ENCODE data around the gene TNFSF11. TPM values are rescaled to one million over a fixed set of nuclear protein-coding genes. Genes with fewer than 3 reads are reported as not detected.
A peak's percentile ranks its signal among the peaks of the same experiment; 100 is the strongest.

TNFSF11 gene
- polyA plus RNA-seq, 3 donors = not detected

GRCh38 chr13:42525035-42525504, 48.9 kb upstream of the TNFSF11 start:
- Mint-ChIP-seq H3K4me1 (peaks cover 10% of the 10 kb centered on the region), H3K27ac (no peak overlapping the region), H3K36me3 (no peaks in the 10 kb centered on the region), H3K27me3 (ENCODE audit: low read depth in 3 of 3) (peaks cover 2 to 5% (median 3%) of the 10 kb centered on the region in 3 donors), H3K9me3 (peaks cover 0 to 6% (median 0%) of the 10 kb centered on the region in 7 donors), H3K4me3 (no peak overlapping the region)
- no peak for DNase-seq
- 100% methylated on average over 2 of the region's 2 CpGs for WGBS (ENCODE audit: insufficient coverage)
- Histone ChIP-seq H3K36me3 (replicated peaks in 1 of 2; ENCODE audit: control insufficient read depth in 1 of 2, insufficient read depth in 2 of 2, low read length in 2 of 2) (no peaks in the 10 kb centered on the region), H3K27me3 (ENCODE audit: control insufficient read depth in 2 of 2, insufficient read depth in 2 of 2, low read length in 2 of 2) (no peaks in the 10 kb centered on the region), H3K4me1 (ENCODE audit: control insufficient read depth in 1 of 2, insufficient read depth in 2 of 2, low read length in 2 of 2) (peaks cover 5 to 7% of the 10 kb centered on the region in 2 donors), H3K4me3 (replicated peaks in 1 of 3; ENCODE audit: low read depth in 2 of 3, low read length in 3 of 3) (no peak overlapping the region), H3K4me2 (replicated peaks; ENCODE audit: extremely low read depth, low read length, poor library complexity, severe bottlenecking) (no peak overlapping the region), H2AFZ (ENCODE audit: insufficient read depth, low read depth, low read length, poor library complexity, severe bottlenecking) (no peak overlapping the region), H3K9me3 (replicated peaks in 1 of 2; ENCODE audit: control insufficient read depth in 1 of 2, insufficient read depth in 1 of 2, low read length in 2 of 2) (no peaks in the 10 kb centered on the region), H3K9ac (ENCODE audit: insufficient read depth, low read length, poor library complexity, severe bottlenecking) (no peak overlapping the region), H3K79me2 (ENCODE audit: insufficient read depth, low read length) (no peaks in the 10 kb centered on the region), H3K27ac (ENCODE audit: low read depth in 1 of 2, low read length in 2 of 2) (no peak overlapping the region), H4K20me1 (ENCODE audit: insufficient read depth, low read length) (no peaks in the 10 kb centered on the region)
- intact Hi-C loops (cut with micrococcal nuclease) = no loop called here
- TF ChIP-seq CTCF (IDR thresholded peaks at IDR 0.05) = no peak

- no peak overlapping the region for H3K4me3 ChIP-seq (replicated peaks in 1 of 3; ENCODE audit: low read depth in 2 of 3, low read length in 3 of 3)
- H3K27me3 ChIP-seq (ENCODE audit: control insufficient read depth in 2 of 2, insufficient read depth in 2 of 2, low read length in 2 of 2) = no peaks in the 10 kb centered on the region
- 89% methylated on average over 2 of the region's 3 CpGs for WGBS (ENCODE audit: insufficient coverage)
- no peak overlapping the region for H3K4me2 ChIP-seq (replicated peaks; ENCODE audit: extremely low read depth, low read length, poor library complexity, severe bottlenecking)
- H3K36me3 ChIP-seq (replicated peaks in 1 of 2; ENCODE audit: control insufficient read depth in 1 of 2, insufficient read depth in 2 of 2, low read length in 2 of 2) = no peaks in the 10 kb centered on the region
- peaks cover 5 to 7% of the 10 kb centered on the region in 2 donors for H3K4me1 ChIP-seq (ENCODE audit: control insufficient read depth in 1 of 2, insufficient read depth in 2 of 2, low read length in 2 of 2)
- Mint-ChIP-seq H3K9me3 (peaks cover 0 to 5% (median 2%) of the 10 kb centered on the region in 7 donors), H3K36me3 (no peaks in the 10 kb centered on the region), H3K4me1 (peaks cover 17% of the 10 kb centered on the region), H3K27me3 (ENCODE audit: low read depth in 3 of 3) (peaks cover 2 to 5% (median 3%) of the 10 kb centered on the region in 3 donors), H3K4me3 (no peak overlapping the region), H3K27ac (peak overlapping the region in 1 of 7 donors; percentile 8)
- no peak overlapping the region for H3K27ac ChIP-seq (ENCODE audit: low read depth in 1 of 2, low read length in 2 of 2)
- intact Hi-C loops (cut with micrococcal nuclease) = no loop called here
- no peak overlapping the region for H3K9ac ChIP-seq (ENCODE audit: insufficient read depth, low read length, poor library complexity, severe bottlenecking)
- H4K20me1 ChIP-seq (ENCODE audit: insufficient read depth, low read length) = no peaks in the 10 kb centered on the region
- no peak for TF ChIP-seq CTCF (IDR thresholded peaks at IDR 0.05)
- H3K9me3 ChIP-seq (replicated peaks in 1 of 2; ENCODE audit: control insufficient read depth in 1 of 2, insufficient read depth in 1 of 2, low read length in 2 of 2) = no peaks in the 10 kb centered on the region
- no peak overlapping the region for H2AFZ ChIP-seq (ENCODE audit: insufficient read depth, low read depth, low read length, poor library complexity, severe bottlenecking)
- no peaks in the 10 kb centered on the region for H3K79me2 ChIP-seq (ENCODE audit: insufficient read depth, low read length)
- DNase-seq = no peak
Observed at GRCh38 chr13:42526276-42526675, 47.7 kb upstream of the TNFSF11 start.
